ENCODE measurements around the gene SMIM26. TPM values are rescaled to one million over a fixed set of nuclear protein-coding genes. Genes with fewer than 3 reads are reported as not detected.

SMIM26 gene
- total and polyA plus RNA-seq, 2 of the 13 experiments (the other 11 are each of a cell fraction or from before 2014, with no cell fraction given) = 214 to 249 TPM

DNA sequence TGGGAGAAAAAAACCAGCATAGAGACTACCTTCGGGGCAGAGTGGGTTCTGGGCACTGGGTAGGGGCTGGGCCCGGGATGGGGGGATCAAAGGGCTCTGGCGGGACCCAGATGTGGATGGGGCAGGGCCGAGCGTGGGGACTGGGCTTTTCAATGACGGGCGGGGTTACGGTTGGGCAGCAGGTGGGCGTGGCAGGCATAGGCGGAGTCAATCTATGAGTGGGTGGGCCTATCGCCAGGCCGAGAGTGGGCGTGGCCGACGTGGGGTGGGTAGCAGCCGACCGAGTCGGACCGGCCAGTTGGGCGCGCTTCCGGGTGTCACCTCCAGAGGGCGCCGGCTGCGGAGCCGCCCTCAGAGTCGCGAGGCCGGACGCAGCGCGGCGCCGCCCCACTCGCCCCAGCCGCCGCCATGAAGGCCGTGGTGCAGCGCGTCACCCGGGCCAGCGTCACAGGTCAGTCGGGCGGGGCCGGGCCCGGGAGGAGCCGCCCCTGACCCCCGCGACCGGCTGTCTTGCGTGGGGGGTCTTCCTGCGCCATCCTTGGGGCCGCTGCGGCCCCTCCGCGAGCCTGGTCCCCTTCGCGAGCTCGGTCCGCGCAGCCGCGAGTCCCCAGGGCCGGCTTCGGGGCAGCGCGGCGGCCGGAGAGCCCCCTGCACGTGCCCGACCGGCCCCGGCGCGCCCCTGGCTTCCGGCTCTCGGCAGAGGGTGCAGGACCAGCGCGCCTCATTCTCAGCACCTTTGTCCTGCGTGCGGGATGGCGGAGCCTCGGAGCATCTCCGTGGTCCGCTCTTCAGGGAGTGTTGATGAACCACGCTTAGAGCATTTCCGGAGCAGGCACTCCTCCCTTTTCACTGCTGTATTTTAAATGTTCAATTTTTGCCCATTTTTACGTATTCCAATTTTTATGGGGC is 20.7 kb downstream of the SMIM26 start, which contains the start of gene DTD1 (continued):
- TF ChIP-seq TAF15 (IDR thresholded peaks at IDR 0.05; ENCODE audit: low read depth, low read length, poor library complexity, severe bottlenecking) (peak; percentile 97), GATA4 (IDR thresholded peaks at IDR 0.05; ENCODE audit: borderline replicate concordance, low read depth) (no peak), IKZF4 (CRISPR knock-in tag; IDR thresholded peaks at IDR 0.05; ENCODE audit: borderline replicate concordance, low read depth, not compliant biosample characterization) (peak; percentile 75), FOXO4 (CRISPR knock-in tag; conservative IDR thresholded peaks at IDR 0.05) (0 out of 2 replicates have a peak, but pooled peaks have one; percentile 96), HNRNPLL (IDR thresholded peaks at IDR 0.05; ENCODE audit: low read depth, low read length, poor library complexity, severe bottlenecking) (peak; percentile 64), HDAC1 (CRISPR knock-in tag; IDR thresholded peaks at IDR 0.05) (no peak; the same call in 1 of the 2 replicates), TAF1 (CRISPR knock-in tag; IDR thresholded peaks at IDR 0.05) (peak; percentile 66), ZFP1 (CRISPR knock-in tag; IDR thresholded peaks at IDR 0.05) (no peak), FOXA3 (CRISPR knock-in tag; IDR thresholded peaks at IDR 0.05) (peak; percentile 35), NONO (IDR thresholded peaks at IDR 0.05) (no peak), NONO (CRISPR knock-in tag; conservative IDR thresholded peaks at IDR 0.05) (peak; percentile 86), KDM4B (CRISPR knock-in tag; IDR thresholded peaks at IDR 0.05) (0 out of 2 replicates have a peak, but pooled peaks have one; percentile 50), ARHGAP35 (CRISPR knock-in tag; IDR thresholded peaks at IDR 0.05; ENCODE audit: borderline replicate concordance) (0 out of 2 replicates have a peak, but pooled peaks have one; percentile 1)
- TF ChIP-seq, protein P1, sequence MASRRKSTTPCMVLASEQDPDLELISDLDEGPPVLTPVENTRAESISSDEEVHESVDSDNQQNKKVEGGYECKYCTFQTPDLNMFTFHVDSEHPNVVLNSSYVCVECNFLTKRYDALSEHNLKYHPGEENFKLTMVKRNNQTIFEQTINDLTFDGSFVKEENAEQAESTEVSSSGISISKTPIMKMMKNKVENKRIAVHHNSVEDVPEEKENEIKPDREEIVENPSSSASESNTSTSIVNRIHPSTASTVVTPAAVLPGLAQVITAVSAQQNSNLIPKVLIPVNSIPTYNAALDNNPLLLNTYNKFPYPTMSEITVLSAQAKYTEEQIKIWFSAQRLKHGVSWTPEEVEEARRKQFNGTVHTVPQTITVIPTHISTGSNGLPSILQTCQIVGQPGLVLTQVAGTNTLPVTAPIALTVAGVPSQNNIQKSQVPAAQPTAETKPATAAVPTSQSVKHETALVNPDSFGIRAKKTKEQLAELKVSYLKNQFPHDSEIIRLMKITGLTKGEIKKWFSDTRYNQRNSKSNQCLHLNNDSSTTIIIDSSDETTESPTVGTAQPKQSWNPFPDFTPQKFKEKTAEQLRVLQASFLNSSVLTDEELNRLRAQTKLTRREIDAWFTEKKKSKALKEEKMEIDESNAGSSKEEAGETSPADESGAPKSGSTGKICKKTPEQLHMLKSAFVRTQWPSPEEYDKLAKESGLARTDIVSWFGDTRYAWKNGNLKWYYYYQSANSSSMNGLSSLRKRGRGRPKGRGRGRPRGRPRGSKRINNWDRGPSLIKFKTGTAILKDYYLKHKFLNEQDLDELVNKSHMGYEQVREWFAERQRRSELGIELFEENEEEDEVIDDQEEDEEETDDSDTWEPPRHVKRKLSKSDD (CRISPR knock-in tag; IDR thresholded peaks at IDR 0.05; ENCODE audit: low read depth) = peak; percentile 49
- TF ChIP-seq, protein P2, sequence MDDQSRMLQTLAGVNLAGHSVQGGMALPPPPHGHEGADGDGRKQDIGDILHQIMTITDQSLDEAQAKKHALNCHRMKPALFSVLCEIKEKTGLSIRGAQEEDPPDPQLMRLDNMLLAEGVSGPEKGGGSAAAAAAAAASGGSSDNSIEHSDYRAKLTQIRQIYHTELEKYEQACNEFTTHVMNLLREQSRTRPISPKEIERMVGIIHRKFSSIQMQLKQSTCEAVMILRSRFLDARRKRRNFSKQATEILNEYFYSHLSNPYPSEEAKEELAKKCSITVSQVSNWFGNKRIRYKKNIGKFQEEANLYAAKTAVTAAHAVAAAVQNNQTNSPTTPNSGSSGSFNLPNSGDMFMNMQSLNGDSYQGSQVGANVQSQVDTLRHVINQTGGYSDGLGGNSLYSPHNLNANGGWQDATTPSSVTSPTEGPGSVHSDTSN (CRISPR knock-in tag; IDR thresholded peaks at IDR 0.05; ENCODE audit: borderline replicate concordance) = peak; percentile 57; the same call in 1 of the 2 replicates
- TF ChIP-seq, protein P3, sequence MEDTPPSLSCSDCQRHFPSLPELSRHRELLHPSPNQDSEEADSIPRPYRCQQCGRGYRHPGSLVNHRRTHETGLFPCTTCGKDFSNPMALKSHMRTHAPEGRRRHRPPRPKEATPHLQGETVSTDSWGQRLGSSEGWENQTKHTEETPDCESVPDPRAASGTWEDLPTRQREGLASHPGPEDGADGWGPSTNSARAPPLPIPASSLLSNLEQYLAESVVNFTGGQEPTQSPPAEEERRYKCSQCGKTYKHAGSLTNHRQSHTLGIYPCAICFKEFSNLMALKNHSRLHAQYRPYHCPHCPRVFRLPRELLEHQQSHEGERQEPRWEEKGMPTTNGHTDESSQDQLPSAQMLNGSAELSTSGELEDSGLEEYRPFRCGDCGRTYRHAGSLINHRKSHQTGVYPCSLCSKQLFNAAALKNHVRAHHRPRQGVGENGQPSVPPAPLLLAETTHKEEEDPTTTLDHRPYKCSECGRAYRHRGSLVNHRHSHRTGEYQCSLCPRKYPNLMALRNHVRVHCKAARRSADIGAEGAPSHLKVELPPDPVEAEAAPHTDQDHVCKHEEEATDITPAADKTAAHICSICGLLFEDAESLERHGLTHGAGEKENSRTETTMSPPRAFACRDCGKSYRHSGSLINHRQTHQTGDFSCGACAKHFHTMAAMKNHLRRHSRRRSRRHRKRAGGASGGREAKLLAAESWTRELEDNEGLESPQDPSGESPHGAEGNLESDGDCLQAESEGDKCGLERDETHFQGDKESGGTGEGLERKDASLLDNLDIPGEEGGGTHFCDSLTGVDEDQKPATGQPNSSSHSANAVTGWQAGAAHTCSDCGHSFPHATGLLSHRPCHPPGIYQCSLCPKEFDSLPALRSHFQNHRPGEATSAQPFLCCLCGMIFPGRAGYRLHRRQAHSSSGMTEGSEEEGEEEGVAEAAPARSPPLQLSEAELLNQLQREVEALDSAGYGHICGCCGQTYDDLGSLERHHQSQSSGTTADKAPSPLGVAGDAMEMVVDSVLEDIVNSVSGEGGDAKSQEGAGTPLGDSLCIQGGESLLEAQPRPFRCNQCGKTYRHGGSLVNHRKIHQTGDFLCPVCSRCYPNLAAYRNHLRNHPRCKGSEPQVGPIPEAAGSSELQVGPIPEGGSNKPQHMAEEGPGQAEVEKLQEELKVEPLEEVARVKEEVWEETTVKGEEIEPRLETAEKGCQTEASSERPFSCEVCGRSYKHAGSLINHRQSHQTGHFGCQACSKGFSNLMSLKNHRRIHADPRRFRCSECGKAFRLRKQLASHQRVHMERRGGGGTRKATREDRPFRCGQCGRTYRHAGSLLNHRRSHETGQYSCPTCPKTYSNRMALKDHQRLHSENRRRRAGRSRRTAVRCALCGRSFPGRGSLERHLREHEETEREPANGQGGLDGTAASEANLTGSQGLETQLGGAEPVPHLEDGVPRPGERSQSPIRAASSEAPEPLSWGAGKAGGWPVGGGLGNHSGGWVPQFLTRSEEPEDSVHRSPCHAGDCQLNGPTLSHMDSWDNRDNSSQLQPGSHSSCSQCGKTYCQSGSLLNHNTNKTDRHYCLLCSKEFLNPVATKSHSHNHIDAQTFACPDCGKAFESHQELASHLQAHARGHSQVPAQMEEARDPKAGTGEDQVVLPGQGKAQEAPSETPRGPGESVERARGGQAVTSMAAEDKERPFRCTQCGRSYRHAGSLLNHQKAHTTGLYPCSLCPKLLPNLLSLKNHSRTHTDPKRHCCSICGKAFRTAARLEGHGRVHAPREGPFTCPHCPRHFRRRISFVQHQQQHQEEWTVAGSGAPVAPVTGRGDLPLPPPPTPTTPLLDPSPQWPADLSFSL (CRISPR knock-in tag; IDR thresholded peaks at IDR 0.05) = no peak

Data from HepG2 (cell line).